Esophagus muscularis mucosa (tissue), 4 donors: ENCODE measurements around the gene SEMA6A.

Source experiments
- CTCF ChIP-seq, 3 experiments: fragments of 200-600 bp in 2 of 3; fragments of 450-650 bp in 1 of 3; sonication (generic) in 2 of 3; IDR thresholded peaks; one replicate each; pipeline ENCODE4 v1.5.1; 2017 to 2019; ENCODE audit warnings: antibody characterized with exemption in 3 of 3, mild to moderate bottlenecking in 2 of 3, moderate library complexity in 1 of 3
- EP300 ChIP-seq: sonication (generic); formaldehyde crosslinking; IDR thresholded peaks from one replicate; pipeline ENCODE4 v1.6.1; 2017; ENCODE audit warnings: antibody characterized with exemption
- POLR2A ChIP-seq: fragments of 450-650 bp; IDR thresholded peaks from one replicate; pipeline ENCODE4 v1.6.1; 2017; ENCODE audit warnings: antibody characterized with exemption, moderate library complexity, mild to moderate bottlenecking, low read depth
- POLR2AphosphoS5 ChIP-seq, 2 donors: sonication (generic); formaldehyde crosslinking; IDR thresholded peaks; one replicate each; pipeline ENCODE4 v1.6.1; 2017; ENCODE audit warnings: antibody characterized with exemption in 2 of 2

GRCh38 chr5:116468583-116468982 lies 106.0 kb downstream of the SEMA6A start:
- TF ChIP-seq POLR2A (no peak), CTCF (IDR thresholded peaks at IDR 0.05) (no peak), EP300 (no peak), POLR2AphosphoS5 (IDR thresholded peaks at IDR 0.05) (no peak)
